K562 (cell line): Measurements from ENCODE around the gene TP73. TPM values are rescaled to one million over a fixed set of nuclear protein-coding genes. Genes with fewer than 3 reads are reported as not detected.
A peak's percentile ranks its signal among the peaks of the same experiment; 100 is the strongest.

Experiments used
- CBX1 ChIP-seq: sonication (generic); IDR thresholded peaks from 2 replicates; pipeline ENCODE4 v1.6.1; 2016; ENCODE audit warnings: antibody characterized with exemption, low read depth, mild to moderate bottlenecking
- ELF2 ChIP-seq: fragments of 250-450 bp; sonication (Bioruptor Pico); IDR thresholded peaks from 2 replicates; pipeline ENCODE4 v1.5.0; 2021; ENCODE audit warnings: mild to moderate bottlenecking
- KLF6 ChIP-seq: fragments of 250-450 bp; sonication (Bioruptor Pico); IDR thresholded peaks from 2 replicates; pipeline ENCODE4 v1.4.0; 2020; ENCODE audit warnings: mild to moderate bottlenecking, moderate library complexity, borderline replicate concordance
- MGA ChIP-seq: fragments of 450-650 bp; IDR thresholded peaks from 2 replicates; pipeline ENCODE4 v1.6.1; 2016; ENCODE audit warnings: mild to moderate bottlenecking, moderate library complexity
- NKRF ChIP-seq: fragments of 450-650 bp; IDR thresholded peaks from 2 replicates; pipeline ENCODE4 v1.6.1; 2016; ENCODE audit warnings: borderline replicate concordance
- PTTG1 ChIP-seq: fragments of 450-650 bp; IDR thresholded peaks from 2 replicates; pipeline ENCODE4 v1.6.1; 2016; ENCODE audit warnings: low read depth, mild to moderate bottlenecking, missing genetic modification characterization, missing compliant biosample characterization
- RBM15 ChIP-seq: fragments of 200-400 bp; formaldehyde crosslinking; IDR thresholded peaks from 2 replicates; pipeline ENCODE4 v1.6.1; 2018; ENCODE audit warnings: mild to moderate bottlenecking, low read length, moderate library complexity; ENCODE audit not compliant: insufficient read depth
- TRIM24 ChIP-seq, 2 experiments: fragments of 450-650 bp; IDR thresholded peaks; 2 replicates each; pipeline ENCODE4 v1.6.1; 2016
- ZBTB33 ChIP-seq: sonication (generic); formaldehyde crosslinking; IDR thresholded peaks from 2 replicates; pipeline ENCODE4 v1.8.1; 2023; ENCODE audit warnings: mild to moderate bottlenecking, missing genetic modification reagents
- ZFP30 ChIP-seq: fragments of 250-450 bp; sonication (Bioruptor Pico); IDR thresholded peaks from 2 replicates; pipeline ENCODE4 v1.8.0; 2022; ENCODE audit warnings: moderate library complexity, mild to moderate bottlenecking, inconsistent platforms, borderline replicate concordance
- polyA plus RNA-seq, 8 experiments: library from polyadenylated mRNA; depleted of rRNA in 4 of 8; stranded (reverse) in 5 of 8; unstranded in 3 of 8; fragments of >200 nt; fragmentation: Nextera tagmentation in 2 of 8; fragmentation: Illumina TruSeq in 1 of 8; extraction: Ambion mirVana in 2 of 8; extraction: Trizol in 1 of 8; gene quantifications; 2 replicates each; pipeline versions ENCODE4 v1.2.1 to v1.2.3, GENCODE V29; 2011 to 2014; ENCODE audit warnings: inconsistent platforms in 1 of 8, missing spikeins in 1 of 8
- total RNA-seq, 7 experiments: library from RNA; depleted of rRNA in 6 of 7; stranded (reverse); fragments of >200 nt in 6 of 7; fragmentation: Illumina TruSeq in 2 of 7; extraction: Trizol in 2 of 7; gene quantifications; 2 replicates each; pipeline versions ENCODE4 v1.2.1 to v1.2.3, GENCODE V29; 2011 to 2021; ENCODE audit warnings: low replicate concordance in 1 of 7

Gene TP73
- total and polyA plus RNA-seq, 9 of the 15 experiments (the other 6 are each of a cell fraction or from before 2014, with no cell fraction given): 0.07 to 1.6 (median 0.40) TPM; not detected in 2

- TF ChIP-seq ZBTB33 (CRISPR knock-in tag) (peak; percentile 46; the same call in 1 of the 2 replicates), RBM15 (no peak), PTTG1 (no peak), MGA (peak; percentile 99), KLF6 (CRISPR knock-in tag) (no peak), NKRF (peak; percentile 91), CBX1 (peak; percentile 79), ZFP30 (CRISPR knock-in tag) (no peak), TRIM24 (IDR thresholded peaks at IDR 0.05) (0 out of 4 replicates have a peak, but pooled peaks of 1 of the 2 experiments have one; percentile 52), ELF2 (CRISPR knock-in tag) (0 out of 2 replicates have a peak, but pooled peaks have one; percentile 33)
These were observed 123.3 kb downstream of the TP73 start (continued) for GRCh38 chr1:3775490-3776230.
